IPS-NIHi11 (cell line): Measurements from ENCODE around the gene LARGE1.
A peak's percentile ranks its signal among the peaks of the same experiment; 100 is the strongest.

ENCODE experiments used
- DNase-seq: peaks from one replicate; pipeline ENCODE4 v3.0.0; 2012; ENCODE audit warnings: mixed read lengths, low spot score

LARGE1 gene

DNA sequence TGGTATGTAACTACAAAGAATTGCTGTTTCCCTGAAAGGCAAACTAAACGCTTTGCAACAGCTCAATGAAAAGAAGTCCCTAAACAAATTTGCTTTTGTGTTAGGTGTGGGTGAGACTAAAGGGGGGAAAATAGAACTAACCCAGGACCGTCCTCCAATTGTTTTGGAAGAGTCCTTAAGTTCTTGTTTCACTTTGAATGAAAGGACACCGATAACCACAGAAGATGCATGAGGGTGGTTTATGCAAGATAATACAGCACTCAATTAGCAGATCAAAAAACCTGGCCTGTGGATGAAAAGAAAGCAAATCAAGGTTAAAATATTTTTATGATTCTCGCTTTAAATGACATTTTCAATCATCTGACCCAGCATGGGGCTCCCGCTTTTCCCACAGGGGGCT is 557.6 kb downstream of the LARGE1 start:
- DNase-seq, result no peak

DNA sequence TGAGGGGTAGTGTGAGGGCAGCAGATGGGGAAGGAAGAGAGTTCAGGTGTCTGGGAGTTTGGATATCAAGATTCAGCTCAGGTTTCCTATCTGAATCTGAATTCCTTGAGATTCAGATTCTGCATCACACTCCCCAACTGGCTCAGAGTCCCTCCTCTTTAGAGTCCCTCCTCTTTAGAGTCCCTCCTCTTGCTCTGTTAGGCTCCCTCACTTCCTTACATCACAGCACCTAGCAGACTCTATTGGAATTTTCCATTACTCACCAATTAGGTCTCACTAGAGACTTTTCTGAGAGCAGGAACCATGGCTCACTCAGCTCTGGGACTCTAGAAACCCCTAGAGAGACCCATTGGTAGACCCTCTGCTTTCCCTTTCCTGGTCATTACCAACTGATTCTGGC is 558.7 kb downstream of the LARGE1 start:
- peak; percentile 17 for DNase-seq

DNA sequence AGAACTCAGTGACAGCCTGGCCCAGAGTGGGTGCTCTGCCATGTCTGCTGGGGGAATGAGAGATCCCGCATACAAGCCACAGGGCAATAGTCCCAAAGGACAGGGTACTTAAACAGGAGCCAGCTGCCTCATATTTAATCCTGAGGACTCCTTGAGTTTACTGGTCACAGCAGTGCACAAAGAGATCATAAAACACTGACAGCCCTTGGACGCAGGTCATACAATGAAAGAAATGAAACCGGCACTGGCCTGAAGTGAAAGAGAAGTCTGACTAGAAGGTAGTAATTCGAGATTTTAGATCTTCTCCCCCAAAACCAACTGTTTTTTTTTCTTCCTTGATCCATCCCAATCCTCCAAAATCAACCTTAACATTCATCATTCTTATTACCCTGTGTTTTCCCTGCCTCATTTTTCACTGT is 562.3 kb downstream of the LARGE1 start:
- DNase-seq, result no peak

DNA sequence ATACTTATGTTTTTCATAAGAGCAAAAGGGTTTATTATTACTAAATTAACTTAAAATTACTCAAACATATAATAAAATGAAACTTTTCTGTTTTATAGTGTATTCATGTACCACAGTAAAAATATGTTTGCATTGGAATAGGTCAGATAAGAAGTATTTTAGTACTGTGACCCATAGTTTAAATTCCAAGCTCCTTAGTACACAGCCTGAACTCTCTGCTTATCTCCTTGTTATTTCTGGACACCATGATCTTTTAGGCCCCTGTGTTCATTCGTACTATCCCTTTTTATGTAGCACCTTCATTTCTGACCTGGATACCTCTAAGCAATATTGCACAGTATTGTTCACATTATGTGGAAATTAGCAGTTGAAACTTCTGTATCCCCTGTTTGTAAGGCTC is 565.3 kb downstream of the LARGE1 start:
- DNase-seq, result no peak

DNA sequence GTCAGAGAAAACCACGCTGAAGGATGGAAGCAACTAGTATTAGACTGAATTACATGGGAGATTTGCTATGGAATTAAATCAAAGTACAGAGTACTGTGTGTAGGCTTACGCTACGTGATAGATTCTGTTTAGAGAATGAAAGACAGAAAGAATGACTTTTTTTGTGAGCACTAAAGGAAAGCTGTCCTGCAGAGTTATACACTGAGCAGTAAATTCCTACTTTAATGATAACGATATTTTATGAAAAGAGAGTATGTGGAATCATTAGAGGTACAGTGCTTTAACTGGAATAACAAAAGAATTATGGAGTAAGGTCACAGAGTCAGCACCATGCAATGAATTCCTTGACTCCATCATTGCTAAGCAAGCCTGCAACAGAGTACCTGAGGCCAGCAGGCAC is 566.8 kb downstream of the LARGE1 start:
- DNase-seq, result no peak

DNA sequence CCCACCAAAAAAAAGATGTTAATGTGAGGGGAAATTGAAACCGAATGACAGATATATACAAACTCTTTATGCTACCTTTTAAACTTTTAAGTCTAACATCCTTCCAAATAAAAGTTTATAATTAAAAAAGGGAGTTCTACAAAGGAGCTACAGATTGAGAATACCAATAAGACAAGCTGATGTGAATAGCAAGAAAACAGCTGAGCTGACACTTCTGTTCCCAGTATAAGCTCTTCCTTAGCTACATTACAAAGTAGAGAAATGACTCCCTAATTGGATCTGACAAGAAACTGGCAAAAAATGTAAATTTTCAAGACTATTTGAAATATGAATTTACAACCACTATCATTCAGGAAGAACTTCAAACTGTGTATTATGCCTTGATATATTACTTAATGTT is 567.5 kb downstream of the LARGE1 start:
- DNase-seq, result no peak

DNA sequence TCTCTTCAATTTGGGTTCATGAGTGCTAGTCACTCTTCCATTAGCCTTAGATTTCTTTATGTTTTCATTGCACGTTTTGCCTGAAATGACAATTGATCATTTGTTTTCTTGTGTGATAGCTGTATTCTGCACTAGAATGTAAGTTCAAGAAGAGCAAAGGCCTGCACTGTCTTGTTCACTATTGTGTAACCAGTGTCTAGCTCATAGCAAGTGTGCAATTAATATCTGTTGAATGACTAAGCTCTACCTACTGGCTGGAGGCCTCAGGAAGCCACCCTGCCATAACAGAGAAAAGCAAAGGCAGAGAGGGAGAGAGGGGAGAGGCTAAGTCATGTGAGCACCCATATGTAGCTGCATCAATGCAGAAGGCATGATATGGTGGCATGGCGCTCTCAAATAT is 569.3 kb downstream of the LARGE1 start:
- DNase-seq, result no peak

DNA sequence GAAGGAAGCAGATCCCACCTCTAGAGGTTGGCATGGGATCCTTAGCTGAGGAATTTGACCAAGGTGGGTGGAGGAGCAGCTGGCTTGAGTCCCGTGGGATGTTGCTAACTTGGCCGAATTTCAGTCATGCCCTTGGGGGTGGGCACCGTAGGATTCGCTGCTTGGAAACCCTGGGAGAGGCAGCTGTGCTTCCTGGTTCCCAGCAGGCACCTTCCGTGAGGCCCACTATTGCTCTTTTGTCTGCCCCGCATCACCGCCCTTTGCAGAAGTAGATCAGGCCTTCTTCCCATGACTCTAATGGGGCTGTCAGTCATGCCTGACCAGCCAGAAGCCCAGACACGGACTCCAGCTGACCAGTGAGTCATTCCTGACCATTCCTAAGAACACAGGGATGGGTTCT is 569.8 kb downstream of the LARGE1 start:
- no peak for DNase-seq

DNA sequence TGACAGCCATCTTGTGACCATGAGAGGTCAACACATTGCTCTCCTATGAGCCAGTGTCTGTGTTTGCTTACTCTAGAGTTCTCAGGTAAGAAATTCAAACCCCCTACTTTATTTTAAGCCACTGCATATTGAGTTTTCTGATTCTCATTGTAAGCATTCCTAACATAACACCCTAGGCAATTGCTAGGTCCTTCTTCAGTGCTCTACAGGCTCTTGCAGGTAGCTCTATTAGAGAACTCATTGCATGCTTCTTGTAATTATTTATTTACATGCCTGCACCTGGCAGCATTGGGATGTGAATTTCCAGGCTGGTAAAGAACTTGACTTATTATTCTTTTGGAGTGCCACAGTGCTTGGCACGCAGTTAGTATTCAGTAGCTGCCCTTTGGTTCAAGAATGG is 573.3 kb downstream of the LARGE1 start:
- no peak for DNase-seq

DNA sequence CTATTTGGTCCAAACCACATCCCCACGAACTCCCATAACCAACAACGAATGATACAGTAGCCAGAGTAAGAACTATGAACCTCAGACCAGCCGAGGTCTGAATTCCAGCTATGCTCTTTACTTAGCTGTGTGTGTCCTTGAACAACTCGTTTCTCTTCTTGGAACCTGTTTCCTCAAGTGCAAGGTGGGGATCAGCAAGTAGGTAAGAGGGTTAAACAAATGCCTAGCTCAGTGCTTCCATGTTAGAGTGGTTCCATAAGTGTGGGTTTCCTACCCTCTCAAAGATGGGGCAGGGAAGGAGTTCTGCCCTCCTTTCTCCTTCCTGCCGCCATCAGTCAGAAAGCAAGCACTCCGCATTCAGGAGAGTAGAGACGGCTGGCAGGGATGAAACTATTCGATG is 578.7 kb downstream of the LARGE1 start:
- DNase-seq, result no peak

DNA sequence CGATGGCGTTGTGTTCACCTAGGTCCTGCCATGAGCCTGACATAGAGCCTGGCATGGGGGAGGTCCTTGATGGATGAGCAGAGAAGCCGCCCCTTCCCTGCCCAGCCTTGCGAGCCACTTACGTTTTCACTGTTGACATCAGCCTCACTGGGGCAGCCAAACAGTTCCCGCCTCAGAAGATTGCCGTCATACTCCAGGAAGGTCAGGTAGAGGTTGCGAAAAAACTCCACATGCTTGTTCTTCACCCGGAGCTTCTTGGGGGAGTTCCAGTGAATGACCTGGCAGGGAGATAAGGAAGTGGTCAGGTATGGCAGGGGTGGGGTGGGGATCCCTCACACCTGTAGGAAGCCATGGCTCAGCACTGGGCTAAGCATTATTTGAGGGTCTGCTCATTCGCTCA is 582.8 kb downstream of the LARGE1 start:
- no peak for DNase-seq

DNA sequence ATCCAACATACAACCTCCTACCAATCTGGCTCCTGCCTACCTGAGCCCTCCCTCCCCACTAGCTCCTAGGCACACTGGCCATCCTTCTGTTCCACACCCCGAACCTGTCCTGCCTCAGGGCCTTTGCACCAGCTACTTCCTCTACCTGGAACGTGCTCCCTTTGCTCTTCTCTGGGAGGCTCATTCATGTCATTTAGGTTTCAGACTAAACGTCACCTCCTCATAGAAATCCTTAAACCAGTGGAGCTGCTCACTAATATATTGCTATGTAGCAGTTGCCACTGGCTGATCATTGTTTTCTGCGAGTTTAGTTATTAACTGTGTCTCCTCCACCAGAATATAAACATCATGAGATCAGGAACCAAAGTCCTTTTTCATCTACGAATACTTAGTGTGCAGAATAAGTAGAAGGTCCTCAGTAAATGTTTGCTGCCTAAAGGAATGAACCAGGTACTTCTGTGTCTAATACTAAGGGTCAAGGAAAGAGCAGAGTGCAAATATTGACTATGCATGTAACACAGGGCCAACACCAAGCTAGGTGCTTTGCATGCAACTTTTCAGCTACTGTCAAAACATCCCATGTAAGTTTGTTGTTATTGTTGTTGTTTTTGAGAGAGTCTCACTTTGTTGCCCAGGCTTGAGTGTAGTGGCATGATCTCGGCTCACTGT is 584.5 kb downstream of the LARGE1 start:
- no peak for DNase-seq

DNA sequence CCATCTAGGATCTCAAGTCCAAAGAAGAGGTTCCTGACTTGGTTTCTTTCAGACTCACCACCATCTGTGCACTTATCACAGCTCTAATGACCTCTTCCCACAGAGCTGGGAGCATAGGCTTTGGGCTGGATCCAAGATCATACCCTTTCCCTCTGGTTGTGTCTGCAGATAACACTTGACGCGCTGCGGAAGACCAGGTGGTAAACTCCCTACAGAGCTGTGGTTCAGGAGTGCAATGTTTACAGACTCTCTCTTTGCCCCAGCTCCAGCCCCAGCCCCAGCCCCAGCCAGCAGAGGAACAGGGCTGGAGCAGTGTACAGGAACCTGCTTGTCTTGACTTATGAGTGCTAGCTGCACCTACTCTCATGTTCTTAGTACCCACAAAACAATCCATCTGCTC is 587.7 kb downstream of the LARGE1 start:
- no peak for DNase-seq

DNA sequence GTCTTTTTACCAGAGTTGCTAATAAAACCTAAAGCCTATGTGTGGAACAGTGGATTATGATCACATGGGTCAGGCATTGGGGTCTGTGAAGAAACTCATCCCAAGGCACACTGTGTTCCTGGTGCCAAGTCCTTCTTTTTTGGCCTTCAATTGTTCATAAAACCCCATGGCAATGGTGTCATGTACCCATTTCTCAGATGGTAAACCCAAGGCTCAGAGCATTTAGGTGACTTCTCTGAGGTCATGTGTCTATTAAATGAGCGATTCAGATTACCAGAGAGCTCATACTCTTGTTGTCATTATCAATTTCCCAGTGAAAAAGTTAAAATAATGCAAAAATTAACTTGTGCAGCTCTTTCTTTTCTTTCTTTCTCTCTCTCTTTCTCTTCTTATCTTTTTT is 589.3 kb downstream of the LARGE1 start:
- DNase-seq, result no peak

DNA sequence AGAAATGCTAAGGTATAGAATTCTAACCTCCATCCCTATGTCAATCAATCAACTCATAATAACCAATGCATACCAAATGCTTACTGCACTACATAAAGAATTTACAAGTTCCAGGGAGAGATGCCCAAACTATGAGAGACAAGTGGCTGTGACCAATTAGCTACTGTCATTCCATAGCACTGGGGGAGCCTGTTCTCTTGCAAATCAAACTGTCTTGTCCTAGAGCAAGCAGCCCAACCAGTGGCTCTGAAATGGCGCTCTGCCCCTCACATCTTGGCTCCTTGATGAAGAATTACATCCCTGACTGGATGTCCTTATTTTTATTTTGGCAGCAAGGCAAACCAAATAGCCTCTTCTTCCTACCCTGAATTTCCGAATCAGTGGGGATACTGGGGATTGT is 589.7 kb downstream of the LARGE1 start:
- DNase-seq, result peak; percentile 28

DNA sequence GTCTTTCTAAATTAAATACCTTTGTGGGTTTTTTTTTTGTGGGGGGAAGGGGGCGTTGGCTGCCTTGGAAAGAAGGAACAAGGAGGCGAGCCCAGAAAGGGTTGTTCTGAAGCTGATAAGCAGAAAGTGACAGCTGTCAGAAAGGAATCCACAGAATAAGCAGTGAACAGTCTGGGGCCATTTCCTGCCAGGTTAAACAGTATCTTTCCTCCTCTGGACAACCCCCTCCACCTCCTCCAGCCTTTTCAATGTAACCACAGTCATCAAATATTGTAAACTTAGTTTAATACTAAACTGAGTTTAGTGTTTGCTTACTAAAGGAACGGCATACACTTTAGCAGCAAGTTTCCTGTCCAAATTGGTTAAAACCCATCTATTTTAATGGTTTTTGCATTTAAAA is 590.9 kb downstream of the LARGE1 start:
- no peak for DNase-seq

DNA sequence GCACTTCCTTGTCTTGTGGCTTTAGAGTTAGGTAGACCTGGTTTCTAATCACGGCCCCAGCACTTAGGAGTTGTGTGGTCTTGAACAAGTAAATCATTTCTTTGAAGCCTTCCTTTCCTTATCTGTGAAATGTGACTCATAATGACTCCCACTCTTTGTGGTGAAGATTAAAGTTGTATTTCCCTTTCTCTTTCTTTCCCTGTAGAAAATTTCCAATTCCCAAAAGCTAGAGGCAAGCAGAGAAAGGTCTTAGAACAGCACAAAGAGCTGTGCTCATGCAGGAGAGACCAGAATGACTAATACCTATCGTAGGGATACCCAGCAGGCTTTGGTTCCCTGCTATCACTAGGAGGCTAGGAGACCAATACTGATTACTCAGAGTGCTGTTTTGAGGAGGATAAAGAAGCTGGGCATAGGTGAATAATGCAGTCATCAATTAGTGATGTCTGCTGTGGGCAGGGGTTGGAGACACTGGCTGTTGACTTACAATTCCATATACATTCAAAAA is 591.4 kb downstream of the LARGE1 start:
- DNase-seq, result no peak

DNA sequence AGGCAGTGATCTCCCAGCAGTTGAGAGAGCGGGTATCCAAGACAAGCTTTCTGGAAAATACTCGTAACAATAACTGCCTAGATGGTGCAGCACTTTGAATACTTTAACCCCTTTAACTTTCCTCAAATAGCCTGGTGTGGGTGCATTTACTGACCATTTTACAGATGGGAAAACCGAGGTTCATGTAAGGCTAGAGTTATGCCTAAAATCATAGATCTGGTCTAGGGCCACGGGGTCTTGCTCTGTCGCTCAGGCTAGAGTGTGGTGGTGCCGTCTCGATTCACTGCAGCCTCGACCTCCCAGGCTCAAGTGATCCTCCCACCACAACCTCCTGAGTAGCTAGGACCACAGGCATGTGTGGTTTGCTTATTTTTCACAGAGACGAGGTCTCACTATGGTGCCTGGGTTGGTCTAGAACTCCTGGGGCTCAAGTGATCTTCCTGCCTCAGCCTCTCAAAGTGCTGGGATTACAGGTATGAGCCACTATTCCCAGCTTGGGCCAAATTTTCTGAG is 592.9 kb downstream of the LARGE1 start:
- DNase-seq, result no peak

DNA sequence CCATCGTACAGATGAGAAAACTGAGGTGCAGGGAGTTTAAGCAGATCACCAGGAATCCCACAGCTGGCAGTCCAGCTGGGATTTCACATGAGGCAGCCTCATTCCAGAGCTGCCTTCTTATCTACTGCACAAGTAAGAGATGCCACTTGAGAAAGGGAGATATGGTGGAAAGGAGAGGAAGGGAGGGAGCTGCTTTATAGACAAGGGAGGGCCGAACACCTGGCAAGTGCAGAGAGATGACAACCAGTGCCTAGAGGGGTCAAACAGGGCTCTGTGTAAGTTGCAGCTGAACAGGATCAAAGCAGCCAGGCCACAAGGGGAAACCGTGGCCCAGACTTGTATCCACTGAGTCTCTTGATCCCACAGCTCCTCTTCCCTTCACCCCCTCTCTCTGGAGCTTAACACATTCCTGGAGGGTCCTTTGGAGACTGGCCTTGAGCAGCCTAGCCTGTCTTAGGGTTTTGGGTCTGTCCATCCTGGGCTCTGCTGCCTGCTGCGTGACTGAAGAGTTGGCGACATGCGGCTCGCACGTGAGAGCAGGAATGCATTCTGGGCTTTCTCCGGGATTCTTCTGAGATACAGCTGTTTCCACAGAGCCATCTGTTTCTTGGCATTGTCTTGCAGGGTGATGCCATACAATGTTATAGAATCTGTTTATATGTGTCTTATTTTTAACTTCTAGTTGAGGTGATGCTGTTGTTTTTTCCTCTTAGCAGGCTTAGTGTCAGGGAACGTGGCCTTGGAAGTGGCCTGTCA is 593.6 kb downstream of the LARGE1 start:
- no peak for DNase-seq

DNA sequence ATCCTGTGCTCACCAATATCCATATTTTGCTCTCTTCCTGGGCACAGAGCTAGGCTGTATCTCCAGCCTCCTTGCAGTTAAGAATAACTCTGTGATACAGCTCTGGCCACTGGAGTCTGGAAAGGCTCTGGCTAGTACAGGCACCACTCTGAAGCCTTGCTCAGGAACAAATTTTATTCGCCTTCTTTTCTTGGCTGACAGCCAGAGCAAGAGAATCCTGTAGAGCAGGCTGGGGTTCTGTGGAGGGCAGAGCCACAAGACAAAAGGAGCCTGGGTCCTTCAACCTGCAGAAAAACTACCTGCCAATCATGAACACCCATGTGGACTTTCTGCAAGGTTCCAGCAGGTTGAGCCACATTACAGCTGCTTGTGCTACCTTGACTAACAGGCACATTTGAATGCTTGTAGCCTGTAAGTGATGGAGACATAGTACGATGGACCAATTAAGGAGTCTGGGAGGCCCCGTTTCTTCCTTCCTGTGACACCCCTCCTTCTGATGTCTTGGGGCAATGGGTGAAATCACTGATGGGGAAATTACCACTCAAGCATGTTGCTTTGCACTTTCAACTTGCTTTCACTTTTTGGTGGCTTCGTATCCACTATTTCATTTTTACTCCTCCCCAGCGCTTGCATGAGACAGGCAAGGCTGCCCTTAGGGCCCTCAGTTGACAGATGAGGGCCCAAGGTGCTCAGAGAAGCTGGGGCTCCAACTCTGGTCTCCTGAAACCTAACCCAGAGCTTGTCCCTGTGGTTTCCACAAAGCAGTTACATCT is 594.9 kb downstream of the LARGE1 start:
- no peak for DNase-seq

DNA sequence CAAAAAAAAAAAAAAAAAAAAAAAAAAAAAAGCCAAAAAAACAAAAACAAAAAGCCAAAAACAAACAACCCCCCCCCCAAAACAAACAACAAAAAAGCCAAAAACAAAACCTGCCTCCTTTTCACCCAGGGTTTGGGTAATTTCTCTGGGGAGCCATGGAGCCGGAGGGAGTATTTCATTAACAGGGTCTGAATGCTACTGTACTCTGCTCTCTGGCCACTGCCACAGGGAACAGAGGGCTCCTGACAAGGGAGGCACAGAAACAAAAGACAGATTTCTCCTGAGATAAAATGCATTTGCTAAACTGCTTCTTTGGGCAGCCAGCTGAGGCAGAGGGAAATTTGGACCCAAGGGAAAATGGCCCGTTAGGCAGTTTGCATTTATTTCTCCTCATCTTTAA is 596.0 kb downstream of the LARGE1 start:
- DNase-seq, result no peak

DNA sequence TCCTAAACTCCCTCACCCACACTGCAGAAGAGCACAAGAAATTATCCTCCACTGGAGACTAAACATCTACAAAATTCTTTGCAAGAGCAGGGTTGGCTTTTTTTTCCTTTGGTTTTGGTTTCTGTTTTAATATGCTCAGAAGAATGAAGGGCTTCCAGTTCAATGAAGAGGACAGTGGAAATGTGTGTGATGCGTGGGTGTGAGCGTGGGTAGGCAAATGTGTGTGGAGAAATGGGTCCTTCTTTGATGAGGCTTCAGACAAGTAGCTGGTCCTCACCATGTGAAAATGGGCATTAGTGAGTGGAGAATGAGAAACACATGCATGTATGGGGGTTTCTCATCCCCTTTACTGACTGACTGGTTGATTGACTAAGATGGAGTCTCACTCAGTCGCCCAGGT is 598.8 kb downstream of the LARGE1 start:
- DNase-seq, result no peak

DNA sequence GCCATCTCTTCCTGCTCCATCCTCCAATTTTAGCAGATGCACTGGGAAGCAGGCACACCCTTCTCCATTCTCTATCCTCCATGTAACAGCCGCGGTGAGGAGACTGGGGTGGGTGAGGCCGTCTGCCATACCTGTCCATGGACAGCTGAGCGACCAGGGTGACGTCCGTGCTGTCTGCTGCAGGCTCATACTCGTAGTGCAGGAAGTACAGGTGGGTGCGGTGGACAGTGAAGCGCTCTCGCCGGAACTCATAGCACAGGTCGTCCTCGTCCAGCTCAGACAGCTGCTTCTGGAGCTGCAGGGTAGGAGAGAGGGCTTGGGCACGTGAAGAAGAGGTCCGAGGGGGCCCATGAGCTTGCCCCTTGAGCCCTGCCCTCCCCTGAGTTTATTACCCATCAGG is 604.3 kb downstream of the LARGE1 start:
- DNase-seq, result no peak
